GM10266 (cell line): ENCODE data around the gene SETMAR.

Experiments
- DNase-seq: peaks from one replicate; pipeline ENCODE4 v3.0.0; 2012; ENCODE audit errors: extremely low spot score
- TF ChIP-seq, protein P1 (sequence below): IDR thresholded peaks from 2 replicates; pipeline ENCODE4 v1.5.1; 2012; ENCODE audit warnings: mild to moderate bottlenecking, low read depth; ENCODE audit not compliant: control insufficient read depth, insufficient read depth; ENCODE audit errors: missing control alignments

SETMAR gene

DNA sequence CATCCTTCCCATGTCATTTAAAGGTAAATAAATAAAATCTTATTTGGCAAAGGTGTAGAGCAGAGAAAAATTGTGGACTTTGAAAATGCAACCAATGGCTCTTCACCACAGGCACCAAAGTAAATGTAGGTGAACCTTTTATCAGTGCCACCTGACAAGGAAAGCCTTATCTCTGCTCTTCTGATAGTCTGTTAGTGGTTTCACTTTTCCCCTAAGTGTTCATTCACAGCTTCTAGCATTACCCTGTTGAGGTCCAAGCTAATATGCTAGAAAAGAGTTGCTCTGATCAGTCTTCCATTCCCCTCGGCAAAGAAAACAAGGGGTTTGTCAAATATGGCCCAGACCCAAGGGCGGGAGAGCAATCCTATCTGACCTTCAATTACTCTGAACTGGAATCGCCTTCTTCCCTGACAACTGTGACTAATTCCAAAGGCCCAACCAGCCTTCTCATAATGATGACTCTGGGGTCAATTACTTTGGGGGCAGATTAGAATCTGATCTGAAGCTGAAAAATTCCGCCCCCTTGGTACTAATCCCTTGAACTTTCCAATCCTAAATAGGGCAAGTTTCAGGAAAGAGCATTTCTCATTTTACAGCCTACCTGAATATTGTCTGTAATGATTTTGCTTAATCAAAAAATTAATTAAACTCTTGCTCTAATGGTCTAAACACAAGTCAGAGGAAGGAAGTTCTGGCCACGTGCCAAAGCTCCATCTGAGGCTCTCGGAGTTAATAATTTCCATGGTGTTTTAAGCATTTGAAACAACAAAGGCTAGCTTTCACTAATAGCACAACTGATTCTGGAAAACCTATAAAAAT is 52.4 kb downstream of the SETMAR start:
- DNase-seq: no peak
- TF ChIP-seq, protein P1, sequence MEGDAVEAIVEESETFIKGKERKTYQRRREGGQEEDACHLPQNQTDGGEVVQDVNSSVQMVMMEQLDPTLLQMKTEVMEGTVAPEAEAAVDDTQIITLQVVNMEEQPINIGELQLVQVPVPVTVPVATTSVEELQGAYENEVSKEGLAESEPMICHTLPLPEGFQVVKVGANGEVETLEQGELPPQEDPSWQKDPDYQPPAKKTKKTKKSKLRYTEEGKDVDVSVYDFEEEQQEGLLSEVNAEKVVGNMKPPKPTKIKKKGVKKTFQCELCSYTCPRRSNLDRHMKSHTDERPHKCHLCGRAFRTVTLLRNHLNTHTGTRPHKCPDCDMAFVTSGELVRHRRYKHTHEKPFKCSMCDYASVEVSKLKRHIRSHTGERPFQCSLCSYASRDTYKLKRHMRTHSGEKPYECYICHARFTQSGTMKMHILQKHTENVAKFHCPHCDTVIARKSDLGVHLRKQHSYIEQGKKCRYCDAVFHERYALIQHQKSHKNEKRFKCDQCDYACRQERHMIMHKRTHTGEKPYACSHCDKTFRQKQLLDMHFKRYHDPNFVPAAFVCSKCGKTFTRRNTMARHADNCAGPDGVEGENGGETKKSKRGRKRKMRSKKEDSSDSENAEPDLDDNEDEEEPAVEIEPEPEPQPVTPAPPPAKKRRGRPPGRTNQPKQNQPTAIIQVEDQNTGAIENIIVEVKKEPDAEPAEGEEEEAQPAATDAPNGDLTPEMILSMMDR: no peak

DNA sequence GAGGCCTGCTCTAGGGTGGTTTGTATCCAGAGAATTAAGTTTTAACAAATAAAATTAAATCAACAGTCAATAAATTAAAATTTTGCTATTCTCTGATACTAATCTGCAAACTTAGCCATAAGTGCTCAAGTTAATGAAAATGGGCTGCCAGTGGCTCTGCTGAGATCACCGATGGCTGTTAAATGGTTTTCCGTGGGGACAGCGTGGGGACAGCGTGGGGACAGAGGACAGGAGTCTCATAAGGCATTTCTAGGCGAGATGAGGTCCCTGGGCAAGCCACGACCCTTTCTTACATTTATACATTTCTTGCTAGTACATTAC is 53.0 kb downstream of the SETMAR start:
- TF ChIP-seq, protein P1: no peak
- DNase-seq: no peak

DNA sequence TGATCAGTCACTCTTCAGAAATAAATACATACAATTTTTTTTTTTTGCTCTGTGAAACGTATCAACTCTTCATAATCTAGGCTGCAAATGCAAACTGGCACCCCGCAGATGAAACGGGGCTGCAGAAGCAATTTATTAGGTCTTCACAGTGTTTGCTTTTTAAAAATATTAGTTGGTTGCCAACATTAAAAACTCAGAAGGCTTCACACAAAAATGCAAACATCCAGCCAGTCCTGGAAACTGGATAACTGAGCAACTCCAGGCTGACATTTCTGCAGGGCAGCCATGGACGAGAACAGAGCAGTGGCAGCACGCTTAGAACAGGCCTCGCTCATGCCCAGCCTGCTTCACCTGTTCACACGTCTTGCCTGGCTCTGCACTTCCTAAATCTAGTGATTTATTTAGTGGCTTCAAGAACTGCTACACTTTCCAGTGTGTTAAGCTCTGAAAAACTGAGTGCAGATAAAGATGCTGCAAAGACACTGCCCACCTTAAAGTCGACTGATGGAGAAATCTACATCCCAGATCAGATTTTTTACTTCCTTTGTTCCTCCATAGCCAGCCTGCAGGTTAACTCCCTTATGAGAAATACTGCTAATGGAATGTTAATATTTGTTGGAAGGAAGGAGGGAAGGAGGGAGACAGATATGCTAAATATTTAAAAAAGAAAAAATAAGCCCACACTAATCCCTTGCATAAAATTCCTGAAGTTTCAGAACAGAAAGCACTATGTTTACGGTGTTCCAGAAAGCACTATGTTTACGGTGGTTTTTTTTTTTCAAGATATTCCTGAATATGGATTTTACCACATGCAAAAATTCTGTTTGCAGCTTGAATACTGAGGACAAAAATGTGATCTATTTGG is 53.6 kb downstream of the SETMAR start:
- DNase-seq: no peak
- TF ChIP-seq, protein P1: no peak

DNA sequence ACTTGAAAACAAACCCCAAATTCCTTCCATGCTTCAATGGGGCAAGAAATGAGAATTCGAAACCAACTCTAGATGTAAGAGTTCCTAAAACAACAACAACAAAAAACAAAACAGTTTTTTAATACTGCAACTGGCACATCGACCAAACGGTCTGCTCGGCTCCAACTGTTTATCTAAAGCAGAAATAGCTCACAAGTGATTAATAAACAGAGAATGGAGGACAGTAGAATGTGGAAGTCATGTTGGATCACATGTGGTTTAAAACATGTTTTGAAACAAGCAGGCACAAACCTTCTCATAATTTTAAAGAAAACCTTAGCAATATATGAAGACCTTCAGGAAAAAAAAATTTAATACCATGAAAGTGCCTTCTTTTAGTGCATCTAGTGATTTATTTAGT is 55.1 kb downstream of the SETMAR start:
- TF ChIP-seq, protein P1: no peak
- DNase-seq: no peak

DNA sequence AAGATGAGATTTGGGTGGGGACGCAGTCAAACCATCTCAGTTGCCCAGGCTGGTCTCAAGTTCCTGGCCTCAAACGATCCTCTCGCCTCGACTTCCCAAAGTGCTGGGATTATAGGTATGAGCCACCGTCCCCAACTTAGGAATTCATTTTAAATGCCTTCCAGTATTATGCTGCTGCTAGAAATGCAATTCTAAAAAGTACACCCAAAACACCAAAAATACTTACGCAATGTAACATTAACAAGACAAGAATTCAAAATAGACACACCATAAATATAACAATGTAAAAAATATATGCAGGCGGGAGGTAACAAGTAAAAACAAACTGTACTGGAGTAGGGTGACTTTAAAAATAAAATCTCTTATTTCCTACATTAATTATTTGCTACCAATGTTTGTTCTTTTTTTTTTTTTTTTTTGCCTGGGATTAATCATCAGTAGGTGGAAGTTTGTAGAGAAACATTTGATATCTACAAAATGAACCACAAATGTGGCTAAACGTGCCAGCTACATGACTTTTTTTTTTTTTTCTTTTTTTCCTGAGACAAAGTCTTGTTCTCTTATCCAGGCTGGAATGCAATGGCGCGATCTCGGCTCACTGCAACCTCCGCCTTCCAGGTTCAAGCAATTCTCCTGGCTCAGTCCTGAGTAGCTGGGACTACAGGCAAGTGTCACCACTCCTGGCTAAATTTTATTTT is 56.8 kb downstream of the SETMAR start:
- TF ChIP-seq, protein P1: no peak
- no peak for DNase-seq

DNA sequence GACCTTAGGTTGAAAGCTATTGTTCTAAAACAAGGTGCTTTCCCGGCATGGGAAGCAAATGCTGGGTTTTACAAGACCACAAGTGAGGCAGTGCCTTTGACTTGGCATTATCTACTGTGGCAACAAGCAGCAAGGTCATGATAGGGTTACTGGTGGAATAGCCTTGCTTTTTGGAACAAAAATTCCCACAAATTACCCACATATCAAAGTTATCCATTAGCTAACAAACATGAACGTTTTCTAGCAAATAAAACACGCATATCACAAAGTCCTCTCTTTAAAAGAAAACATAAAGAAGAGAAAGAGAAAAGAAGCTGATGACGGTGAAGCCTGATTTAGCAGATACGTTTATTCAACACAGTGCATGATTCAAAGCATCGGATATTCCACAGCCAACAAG is 57.6 kb downstream of the SETMAR start:
- no peak for DNase-seq
- TF ChIP-seq, protein P1: no peak

DNA sequence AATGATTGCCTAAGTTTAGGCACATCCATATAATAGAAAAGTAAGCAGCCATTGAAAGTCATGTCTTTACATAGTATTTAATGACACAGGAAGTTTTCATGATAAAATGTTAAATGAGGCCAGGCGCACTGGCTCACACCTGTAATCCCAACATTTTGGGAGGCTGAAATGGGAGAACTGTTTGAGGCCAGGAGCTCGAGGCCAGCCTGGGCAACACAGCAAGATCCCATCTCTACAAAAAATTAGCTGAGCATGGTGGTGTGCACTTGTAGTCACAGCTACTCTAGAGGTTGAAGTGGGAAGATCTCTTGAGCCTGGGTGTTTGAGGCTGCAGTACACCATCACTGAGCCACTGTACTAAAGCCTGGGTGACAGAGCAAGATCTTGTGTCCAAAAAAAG is 59.4 kb downstream of the SETMAR start:
- DNase-seq: no peak
- TF ChIP-seq, protein P1: no peak
